B cell (primary cell): Measurements from ENCODE around the gene LIMK1.

Experiments used
- CTCF ChIP-seq: fragments of 200-600 bp; IDR thresholded peaks from one replicate; pipeline ENCODE4 v1.8.0; 2022; ENCODE audit warnings: antibody characterized with exemption, mild to moderate bottlenecking
- EZH2 ChIP-seq: IDR thresholded peaks from 2 replicates; pipeline ENCODE4 v1.6.1; 2012; ENCODE audit warnings: borderline replicate concordance, low read depth, mild to moderate bottlenecking, moderate library complexity, low read length; ENCODE audit not compliant: insufficient read depth, poor library complexity, severe bottlenecking

GRCh38 chr7:74083928-74084721 is 521 bp downstream of the LIMK1 start:
- TF ChIP-seq CTCF (no peak), EZH2 (no peak)
